Ishikawa (cell line): ENCODE measurements around the gene TNFRSF25.

Experiments
- RAD21 ChIP-seq: IDR thresholded peaks from 2 replicates; pipeline ENCODE4 v1.6.1; 2012; ENCODE audit warnings: low read depth
- REST ChIP-seq: IDR thresholded peaks from 2 replicates; pipeline ENCODE4 v1.6.1; 2012; ENCODE audit warnings: low read depth, mild to moderate bottlenecking
- ZBTB7A ChIP-seq: IDR thresholded peaks from 2 replicates; pipeline ENCODE4 v1.6.1; 2012; ENCODE audit warnings: low read depth

GRCh38 chr1:6471086-6471969, 5.4 kb upstream of the TNFRSF25 start:
- TF ChIP-seq RAD21 (no peak), ZBTB7A (no peak), REST (no peak)
